Tongue (tissue), 2 donors: ENCODE results near the gene RET. TPM values are rescaled to one million over a fixed set of nuclear protein-coding genes. Genes with fewer than 3 reads are reported as not detected.
"Not testable (repeated sequence)": the region's sequence is repeated elsewhere in the genome, so short reads cannot be mapped to it uniquely, and the experiment has no call there.

Experiments
- DNase-seq: peaks from one replicate; pipeline ENCODE4 v3.0.0-alpha.2; 2015
- total RNA-seq: library from RNA; depleted of rRNA; stranded (reverse); fragments of >200 nt; gene quantifications from one replicate; pipeline ENCODE4 v1.2.3, GENCODE V29; 2014

RET gene
- total RNA-seq, 1 donor from 2014 or later = 12.0 TPM

GRCh38 chr10:43136432-43136831, 59.6 kb downstream of the RET start:
- no peak for DNase-seq

DNA sequence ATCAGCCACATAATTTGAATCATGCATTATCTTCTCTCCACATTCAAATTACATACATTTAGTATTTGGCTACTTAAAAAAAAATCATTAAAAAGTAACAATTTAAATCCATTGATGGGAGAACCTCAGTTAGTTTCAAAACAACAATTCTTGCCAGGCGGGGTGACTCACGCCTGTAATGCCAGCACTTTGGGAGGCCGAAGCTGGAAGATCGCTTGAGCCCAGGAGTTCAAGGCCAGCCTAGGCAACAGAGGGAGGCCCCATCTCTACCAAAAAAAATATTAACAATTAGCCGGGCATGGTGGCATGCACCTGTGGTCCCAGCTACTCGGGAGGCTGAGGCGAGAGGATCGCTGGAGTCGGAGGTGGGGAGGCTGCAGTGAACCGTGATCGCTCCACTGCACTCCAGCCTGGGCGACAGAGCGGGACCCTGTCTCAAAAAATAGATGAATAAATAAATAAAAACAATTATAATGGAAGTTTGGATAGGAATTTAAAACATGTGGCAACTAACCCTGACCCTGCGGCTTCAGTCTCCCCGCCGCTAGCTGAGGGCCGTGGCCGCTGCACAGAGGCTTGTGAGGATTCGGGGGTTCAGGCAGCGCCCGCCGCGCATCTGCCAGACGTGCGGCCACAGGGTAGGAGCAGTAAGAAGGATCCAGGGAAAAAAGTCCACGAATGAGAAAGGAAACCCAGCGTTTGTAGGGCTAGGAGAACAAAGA, 60.3 kb downstream of the RET start:
- DNase-seq = no peak

DNA sequence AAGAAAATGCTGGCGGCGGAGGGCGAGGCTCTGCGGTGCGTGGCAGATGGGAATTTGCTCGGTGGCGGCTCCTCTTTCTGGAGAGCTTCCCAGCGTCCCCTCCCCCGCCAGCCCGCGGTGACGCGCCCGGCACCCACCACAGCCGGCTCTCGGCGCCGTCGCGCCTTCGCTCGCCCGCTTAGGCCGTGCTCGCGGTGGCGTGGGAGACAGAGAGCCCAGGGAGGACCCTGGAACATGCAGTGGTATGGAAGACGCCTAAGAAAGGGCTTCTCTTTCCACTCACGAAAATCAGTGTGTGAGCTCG, 60.8 kb downstream of the RET start:
- peak; percentile 85 for DNase-seq

DNA sequence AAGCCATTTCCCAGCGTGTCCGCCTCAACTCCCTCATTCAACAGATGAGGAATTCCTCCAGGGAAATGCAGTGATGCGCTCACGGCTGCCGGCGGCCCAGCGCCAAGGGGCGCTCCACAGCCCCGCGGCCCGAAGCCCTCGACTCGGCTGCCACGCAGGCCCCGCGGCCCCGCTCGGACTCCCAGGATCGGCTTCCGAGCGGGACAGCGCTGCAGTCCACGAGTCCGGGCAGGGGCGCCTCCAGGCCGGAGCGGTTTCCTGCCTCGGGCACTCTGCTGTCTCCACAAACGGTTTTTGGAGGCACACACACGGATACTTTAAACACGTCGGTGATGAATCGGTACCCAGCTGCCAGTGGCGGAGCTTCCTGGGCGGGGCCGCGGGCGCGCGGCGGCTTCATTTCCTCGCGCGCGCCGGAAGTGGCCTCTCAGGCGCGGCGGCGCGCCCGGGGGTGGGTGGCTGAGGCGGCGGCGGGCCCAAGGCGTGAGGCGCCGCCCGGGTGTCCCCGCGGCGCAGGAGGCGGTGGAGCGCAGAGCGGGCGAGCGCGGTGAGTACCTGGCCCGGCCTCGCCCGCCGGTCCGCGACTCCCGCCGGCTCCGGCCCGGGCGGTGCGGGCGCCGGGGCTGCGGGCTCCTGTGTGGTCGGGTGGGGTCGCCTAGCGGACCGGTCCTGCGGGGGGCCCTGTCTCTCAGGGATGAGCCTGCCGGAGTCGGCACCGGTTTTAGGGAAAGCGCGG, 61.3 kb downstream of the RET start, which contains the start of gene CSGALNACT2:
TSS of gene CSGALNACT2 (plus strand) at position 425 of the 736 bp plus-strand sequence. CDS start 16,705 bp downstream, outside the sequence.
- DNase-seq = peak; percentile 95

- DNase-seq = peak; percentile 55
These were observed 61.9 kb downstream of the RET start for GRCh38 chr10:43138757-43139241.

- DNase-seq = no peak
These were observed 64.6 kb downstream of the RET start for GRCh38 chr10:43141421-43141820.

GRCh38 chr10:43145311-43145710, 68.4 kb downstream of the RET start:
- DNase-seq = no peak

- not testable (repeated sequence) for DNase-seq
These were observed 69.1 kb downstream of the RET start for GRCh38 chr10:43145936-43146335.

- DNase-seq = no peak
These were observed 74.5 kb downstream of the RET start for GRCh38 chr10:43151371-43151770.

DNA sequence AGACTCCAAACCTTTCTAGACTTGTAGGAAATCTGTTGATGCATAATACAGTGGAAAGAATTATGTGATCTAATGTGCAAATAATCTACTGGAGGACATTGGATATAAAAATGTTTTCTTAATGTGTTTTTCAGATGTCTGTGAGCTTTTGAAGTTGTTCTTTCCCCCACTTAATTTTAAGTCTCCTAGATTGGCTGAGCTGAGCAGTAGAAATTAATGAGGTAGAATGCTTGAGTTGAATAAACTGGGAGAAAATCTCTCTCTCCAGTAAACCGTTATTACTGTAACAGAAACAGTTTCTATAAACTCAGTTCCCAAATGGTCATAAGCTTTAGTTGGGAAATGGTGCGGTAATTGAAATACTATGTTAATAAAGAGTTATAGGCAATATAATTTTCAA, 77.0 kb downstream of the RET start:
- DNase-seq = no peak

- no peak for DNase-seq
These were observed 78.4 kb downstream of the RET start for GRCh38 chr10:43155221-43155620.

GRCh38 chr10:43155741-43156140, 78.9 kb downstream of the RET start:
- DNase-seq = no peak

- no peak for DNase-seq
These were observed 79.9 kb downstream of the RET start for GRCh38 chr10:43156590-43157341.

DNA sequence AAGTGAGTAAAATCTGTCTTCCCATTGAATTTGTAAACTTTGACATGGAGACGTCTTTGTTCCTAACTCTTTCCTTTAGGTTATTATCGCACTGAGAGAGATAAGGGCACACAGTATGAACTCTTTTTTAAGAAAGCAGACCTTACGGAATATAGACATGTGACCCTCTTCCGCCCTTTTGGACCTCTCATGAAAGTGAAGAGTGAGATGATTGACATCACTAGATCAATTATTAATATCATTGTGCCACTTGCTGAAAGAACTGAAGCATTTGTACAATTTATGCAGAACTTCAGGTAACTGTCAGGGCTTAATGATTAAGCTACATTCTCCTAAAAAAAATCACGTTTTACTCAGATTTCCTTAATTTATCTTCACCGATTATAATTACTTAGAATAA, 81.8 kb downstream of the RET start:
- no peak for DNase-seq

GRCh38 chr10:43160046-43160920, 83.4 kb downstream of the RET start:
- no peak for DNase-seq

DNA sequence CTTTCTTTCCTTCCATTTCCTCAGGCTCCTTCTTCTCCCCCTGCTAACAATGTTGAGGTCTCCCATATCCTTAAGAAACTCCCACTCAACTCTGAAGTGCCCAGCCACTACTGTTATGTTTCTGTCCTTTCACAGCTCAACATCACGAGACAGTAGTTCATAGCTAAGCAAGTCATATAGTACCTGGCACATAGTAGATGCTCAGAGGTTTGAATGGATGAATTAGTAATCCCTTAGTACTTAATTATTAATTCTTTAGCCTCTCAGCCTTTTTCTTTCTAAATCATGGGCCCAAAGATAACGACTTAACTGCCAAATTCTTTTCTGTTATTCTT, 84.0 kb downstream of the RET start:
- no peak for DNase-seq

DNA sequence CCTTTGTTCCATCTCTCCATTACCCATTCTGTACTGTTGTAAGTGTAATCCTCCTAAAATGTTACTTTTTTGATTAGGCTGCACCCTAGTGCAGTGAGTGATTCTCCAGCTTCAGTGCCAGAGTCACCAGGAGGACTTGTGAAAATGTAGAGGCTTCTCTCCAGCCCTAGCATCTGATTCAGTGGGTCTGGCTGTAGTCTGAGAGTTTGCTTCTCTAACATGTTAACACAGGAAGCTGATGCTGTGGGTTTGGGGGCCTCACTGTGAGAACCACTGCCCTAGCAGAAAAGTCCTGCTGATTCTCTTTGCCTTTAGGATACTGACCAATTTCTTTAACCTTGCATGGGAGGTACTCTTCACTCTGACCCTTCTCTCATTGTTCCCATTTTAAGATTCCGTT, 85.7 kb downstream of the RET start:
- DNase-seq = no peak

- no peak for DNase-seq
These were observed 89.5 kb downstream of the RET start for GRCh38 chr10:43166207-43166879.

GRCh38 chr10:43166880-43167497, 90.1 kb downstream of the RET start:
- DNase-seq = no peak

- DNase-seq = no peak
These were observed 90.6 kb downstream of the RET start for GRCh38 chr10:43167498-43167889.

- no peak for DNase-seq
These were observed 93.6 kb downstream of the RET start for GRCh38 chr10:43170491-43170890.
